ENCODE data around the gene DCC. TPM values are rescaled to one million over a fixed set of nuclear protein-coding genes. Genes with fewer than 3 reads are reported as not detected.

Gene DCC
- total RNA-seq, 1 experiment from 2014 or later: not detected

GRCh38 chr18:52344881-52345280 is 4.9 kb downstream of the DCC start:
- Histone ChIP-seq H3K36me3 (ENCODE audit: control insufficient read depth in 1 of 2, insufficient read depth in 2 of 2, low read length in 2 of 2) (no peaks in the 10 kb centered on the region), H3K79me2 (ENCODE audit: insufficient read depth, low read length) (no peaks in the 10 kb centered on the region), H3K4me2 (ENCODE audit: low read length) (no peak overlapping the region), H2AFZ (ENCODE audit: low read depth, low read length, poor library complexity, severe bottlenecking) (no peak overlapping the region), H3K4me1 (ENCODE audit: control insufficient read depth in 1 of 2, insufficient read depth in 2 of 2, low read length in 2 of 2) (no peaks in the 10 kb centered on the region), H3K27me3 (ENCODE audit: insufficient read depth, low read length) (no peaks in the 10 kb centered on the region), H3K27ac (ENCODE audit: low read depth, low read length) (no peak overlapping the region), H3K9ac (ENCODE audit: low read length) (no peak overlapping the region), H3K9me2 (ENCODE audit: insufficient read depth) (no peaks in the 10 kb centered on the region), H3K4me3 (replicated peaks in 1 of 2; ENCODE audit: low read depth in 1 of 2, low read length in 2 of 2) (no peak overlapping the region), H3K9me3 (ENCODE audit: control insufficient read depth in 1 of 2, insufficient read depth in 1 of 2, low read depth in 1 of 2, low read length in 2 of 2) (peaks cover 0 to 5% of the 10 kb centered on the region in 2 experiments; a peak in 2 of 4 replicates), H4K20me1 (ENCODE audit: insufficient read depth) (no peaks in the 10 kb centered on the region)
- intact Hi-C loops (cut with micrococcal nuclease): no loop called here
- ChIA-PET RAD21 (ENCODE audit: low non-redundant PET in 1 of 2, low total read pairs in 2 of 2, uncharacterized antibody in 2 of 2, unreplicated experiment in 2 of 2) (no interaction called here), POLR2A (no interaction called here), CTCF (no interaction called here)
- no peak for ATAC-seq
- BruUV-seq (replicated peaks): no TSS peak
- TF ChIP-seq MAX (IDR thresholded peaks at IDR 0.05) (no peak), CBX3 (IDR thresholded peaks at IDR 0.05; ENCODE audit: low read depth) (no peak), JUND (IDR thresholded peaks at IDR 0.05) (no peak), EZH2 (IDR thresholded peaks at IDR 0.05) (no peak)
- DNase-seq (ENCODE audit: low read depth, low spot score): no peak

GRCh38 chr18:52345428-52345827 is 5.4 kb downstream of the DCC start:
- no peak for ATAC-seq
- intact Hi-C loops (cut with micrococcal nuclease): no loop called here
- POLR2A ChIA-PET: no interaction called here

More at GRCh38 chr18:52345428-52345827, 5.4 kb downstream of the DCC start:
- H3K4me2 ChIP-seq (ENCODE audit: low read length): no peak overlapping the region
- no peak for DNase-seq (ENCODE audit: low read depth, low spot score)
- RAD21 ChIA-PET (ENCODE audit: low non-redundant PET in 1 of 2, low total read pairs in 2 of 2, uncharacterized antibody in 2 of 2, unreplicated experiment in 2 of 2): no interaction called here
- no peak overlapping the region for H3K4me3 ChIP-seq (replicated peaks in 1 of 2; ENCODE audit: low read depth in 1 of 2, low read length in 2 of 2)
- H3K9ac ChIP-seq (ENCODE audit: low read length): no peak overlapping the region
- CTCF ChIA-PET: no interaction called here
- H4K20me1 ChIP-seq (ENCODE audit: insufficient read depth): no peaks in the 10 kb centered on the region
- peaks cover 0 to 5% of the 10 kb centered on the region in 2 experiments; a peak in 2 of 4 replicates for H3K9me3 ChIP-seq (ENCODE audit: control insufficient read depth in 1 of 2, insufficient read depth in 1 of 2, low read depth in 1 of 2, low read length in 2 of 2)
- no peaks in the 10 kb centered on the region for H3K4me1 ChIP-seq (ENCODE audit: control insufficient read depth in 1 of 2, insufficient read depth in 2 of 2, low read length in 2 of 2)
- H3K36me3 ChIP-seq (ENCODE audit: control insufficient read depth in 1 of 2, insufficient read depth in 2 of 2, low read length in 2 of 2): no peaks in the 10 kb centered on the region
- no peaks in the 10 kb centered on the region for H3K9me2 ChIP-seq (ENCODE audit: insufficient read depth)
- H3K27me3 ChIP-seq (ENCODE audit: insufficient read depth, low read length): no peaks in the 10 kb centered on the region
- H2AFZ ChIP-seq (ENCODE audit: low read depth, low read length, poor library complexity, severe bottlenecking): no peak overlapping the region
- no peak overlapping the region for H3K27ac ChIP-seq (ENCODE audit: low read depth, low read length)
- TF ChIP-seq ZFX (IDR thresholded peaks at IDR 0.05) (no peak), CEBPB (IDR thresholded peaks at IDR 0.05; ENCODE audit: low read depth) (no peak)
- no peaks in the 10 kb centered on the region for H3K79me2 ChIP-seq (ENCODE audit: insufficient read depth, low read length)
- BruUV-seq (replicated peaks): no TSS peak

All from HCT116 (cell line).